PC-9 (cell line): ENCODE data around the gene VLDLR.

Experiments used
- CTCF ChIP-seq: fragments of 200-600 bp; sonication (generic); conservative IDR thresholded peaks from 2 replicates; pipeline ENCODE4 v1.6.1; 2017; ENCODE audit warnings: mixed run types, antibody characterized with exemption, mild to moderate bottlenecking, moderate library complexity
- EZH2 ChIP-seq: fragments of 200-600 bp; sonication (generic); IDR thresholded peaks from 2 replicates; pipeline ENCODE4 v1.8.0; 2017; ENCODE audit warnings: antibody characterized with exemption, low read depth

- TF ChIP-seq CTCF = no peak
- TF ChIP-seq EZH2 = no peak
Measured at GRCh38 chr9:2700398-2700797, 78.8 kb downstream of the VLDLR start.
